GM10266 (cell line): ENCODE measurements around the gene ITGB6.

Experiments
- DNase-seq: peaks from one replicate; pipeline ENCODE4 v3.0.0; 2012; ENCODE audit errors: extremely low spot score
- TF ChIP-seq, protein P1 (sequence below): IDR thresholded peaks from 2 replicates; pipeline ENCODE4 v1.5.1; 2012; ENCODE audit warnings: mild to moderate bottlenecking, low read depth; ENCODE audit not compliant: control insufficient read depth, insufficient read depth; ENCODE audit errors: missing control alignments

Gene ITGB6

DNA sequence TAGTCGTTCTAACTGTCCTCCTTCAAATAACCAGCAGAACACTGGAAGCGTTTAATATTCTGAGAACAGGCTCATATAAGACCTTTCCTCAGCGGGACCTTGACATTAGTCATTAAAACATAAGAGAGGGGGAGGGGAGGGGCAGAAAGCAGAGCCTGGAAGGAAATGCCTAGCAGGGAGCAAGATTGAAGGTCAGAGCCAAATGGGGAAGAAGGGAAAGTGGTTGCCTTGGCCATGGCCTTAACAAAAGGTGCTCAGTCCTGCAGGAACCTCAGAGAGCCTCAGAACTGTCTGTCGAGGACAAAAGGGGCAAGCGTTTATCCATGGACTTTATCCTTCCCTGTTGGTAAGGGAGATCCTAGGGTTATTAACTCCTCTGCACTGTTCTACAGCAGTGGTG is 136.8 kb downstream of the ITGB6 start:
- DNase-seq, result no peak

GRCh38 chr2:160062292-160063005 is 137.6 kb downstream of the ITGB6 start, which contains the start of gene PLA2R1:
Gene PLA2R1 (minus strand): TSS chr2:160062615. CDS start chr2:160062403, 212 bp downstream.
- DNase-seq, result no peak
- TF ChIP-seq, protein P1, sequence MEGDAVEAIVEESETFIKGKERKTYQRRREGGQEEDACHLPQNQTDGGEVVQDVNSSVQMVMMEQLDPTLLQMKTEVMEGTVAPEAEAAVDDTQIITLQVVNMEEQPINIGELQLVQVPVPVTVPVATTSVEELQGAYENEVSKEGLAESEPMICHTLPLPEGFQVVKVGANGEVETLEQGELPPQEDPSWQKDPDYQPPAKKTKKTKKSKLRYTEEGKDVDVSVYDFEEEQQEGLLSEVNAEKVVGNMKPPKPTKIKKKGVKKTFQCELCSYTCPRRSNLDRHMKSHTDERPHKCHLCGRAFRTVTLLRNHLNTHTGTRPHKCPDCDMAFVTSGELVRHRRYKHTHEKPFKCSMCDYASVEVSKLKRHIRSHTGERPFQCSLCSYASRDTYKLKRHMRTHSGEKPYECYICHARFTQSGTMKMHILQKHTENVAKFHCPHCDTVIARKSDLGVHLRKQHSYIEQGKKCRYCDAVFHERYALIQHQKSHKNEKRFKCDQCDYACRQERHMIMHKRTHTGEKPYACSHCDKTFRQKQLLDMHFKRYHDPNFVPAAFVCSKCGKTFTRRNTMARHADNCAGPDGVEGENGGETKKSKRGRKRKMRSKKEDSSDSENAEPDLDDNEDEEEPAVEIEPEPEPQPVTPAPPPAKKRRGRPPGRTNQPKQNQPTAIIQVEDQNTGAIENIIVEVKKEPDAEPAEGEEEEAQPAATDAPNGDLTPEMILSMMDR, result no peak

More for the DNA sequence above, 136.8 kb downstream of the ITGB6 start:
- TF ChIP-seq, protein P1, result no peak

GRCh38 chr2:160061944-160062291 is 138.2 kb downstream of the ITGB6 start:
- TF ChIP-seq, protein P1, result no peak
- DNase-seq, result no peak

- TF ChIP-seq, protein P1, result no peak
- DNase-seq, result no peak
Measured at GRCh38 chr2:160061533-160061932, 138.5 kb downstream of the ITGB6 start.

DNA sequence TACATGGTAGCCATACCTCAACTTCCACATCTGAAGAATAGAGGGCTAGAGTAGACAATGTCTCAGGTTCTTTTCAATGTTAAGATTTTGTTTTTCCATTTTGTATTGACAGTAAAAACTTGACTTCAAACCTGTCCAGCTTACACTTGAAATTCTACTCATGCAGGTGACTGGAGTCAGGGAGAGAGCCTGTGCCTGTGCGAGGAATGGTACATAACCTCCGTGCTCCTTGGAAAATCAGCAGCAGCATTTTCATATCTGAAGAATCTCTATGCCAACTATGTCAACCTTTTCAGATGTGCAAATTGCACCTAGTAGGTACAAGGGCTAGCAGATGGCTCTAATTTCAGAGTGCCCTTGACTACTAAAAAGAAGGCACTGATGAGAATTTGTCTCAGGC is 139.8 kb downstream of the ITGB6 start:
- DNase-seq, result no peak

GRCh38 chr2:160057356-160057755 is 142.7 kb downstream of the ITGB6 start:
- no peak for DNase-seq
- TF ChIP-seq, protein P1, result no peak

More for the DNA sequence above, 139.8 kb downstream of the ITGB6 start:
- TF ChIP-seq, protein P1, result no peak

DNA sequence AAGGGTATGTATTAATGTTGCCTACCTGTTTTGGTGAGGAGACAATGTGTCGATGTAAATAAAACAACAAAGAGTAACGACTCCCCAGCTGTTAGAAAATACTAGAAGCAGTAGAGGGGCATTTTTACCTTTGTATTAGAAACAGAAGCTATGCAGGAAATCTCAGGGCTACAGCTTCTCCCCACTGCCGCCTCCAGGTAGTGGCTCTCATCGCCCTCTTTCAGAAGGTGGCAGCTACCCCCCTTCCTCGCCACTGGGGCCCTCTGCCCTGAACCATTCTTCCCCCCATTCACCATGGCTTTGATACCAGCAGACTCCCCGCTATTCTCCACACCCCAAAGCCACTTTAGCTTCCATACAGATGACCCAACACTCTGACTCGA is 144.4 kb downstream of the ITGB6 start:
- TF ChIP-seq, protein P1, result no peak
- DNase-seq, result no peak
